Inflammatory macrophage (primary cell): ENCODE measurements around the gene TRHDE.

Source experiments
- DNase-seq, 2 donors: peaks; one replicate each; pipeline ENCODE4 v3.0.0-alpha.2; 2020 to 2022

Gene TRHDE

GRCh38 chr12:72444566-72444965, 172.4 kb downstream of the TRHDE start:
- DNase-seq = no peak

GRCh38 chr12:72448089-72448488, 175.9 kb downstream of the TRHDE start:
- DNase-seq = no peak

GRCh38 chr12:72448805-72449204, 176.6 kb downstream of the TRHDE start:
- DNase-seq = no peak

GRCh38 chr12:72453066-72453465, 180.9 kb downstream of the TRHDE start:
- DNase-seq = no peak

- DNase-seq = no peak
These were observed 181.4 kb downstream of the TRHDE start for GRCh38 chr12:72453550-72453949.

GRCh38 chr12:72464471-72464870, 192.3 kb downstream of the TRHDE start:
- DNase-seq = no peak

GRCh38 chr12:72465155-72465554, 193.0 kb downstream of the TRHDE start:
- DNase-seq = no peak

- no peak for DNase-seq
These were observed 193.9 kb downstream of the TRHDE start for GRCh38 chr12:72465940-72466630.

- DNase-seq = no peak
These were observed 195.8 kb downstream of the TRHDE start for GRCh38 chr12:72467985-72468384.

- DNase-seq = no peak
These were observed 196.3 kb downstream of the TRHDE start for GRCh38 chr12:72468505-72468904.

- DNase-seq = no peak
These were observed 199.6 kb downstream of the TRHDE start for GRCh38 chr12:72471806-72472205.

- DNase-seq = no peak
These were observed 200.2 kb downstream of the TRHDE start for GRCh38 chr12:72472350-72472749.

- no peak for DNase-seq
These were observed 204.1 kb downstream of the TRHDE start for GRCh38 chr12:72476301-72476700.

GRCh38 chr12:72485017-72485701, 213.0 kb downstream of the TRHDE start:
- DNase-seq = no peak

GRCh38 chr12:72491426-72491825, 219.3 kb downstream of the TRHDE start:
- no peak for DNase-seq

- no peak for DNase-seq
These were observed 221.2 kb downstream of the TRHDE start for GRCh38 chr12:72493407-72493806.

GRCh38 chr12:72498354-72498753, 226.2 kb downstream of the TRHDE start:
- no peak for DNase-seq

- DNase-seq = no peak
These were observed 227.1 kb downstream of the TRHDE start for GRCh38 chr12:72499244-72499643.

- DNase-seq = no peak
These were observed 230.4 kb downstream of the TRHDE start for GRCh38 chr12:72502546-72502945.

GRCh38 chr12:72505227-72505626, 233.1 kb downstream of the TRHDE start:
- no peak for DNase-seq

- no peak for DNase-seq
These were observed 237.7 kb downstream of the TRHDE start for GRCh38 chr12:72509891-72510290.

GRCh38 chr12:72510772-72511171, 238.6 kb downstream of the TRHDE start:
- DNase-seq = no peak

GRCh38 chr12:72511498-72511897, 239.3 kb downstream of the TRHDE start:
- DNase-seq = no peak

- no peak for DNase-seq
These were observed 239.7 kb downstream of the TRHDE start for GRCh38 chr12:72511906-72512305.
